ENCODE results near the gene GNG13. TPM values are rescaled to one million over a fixed set of nuclear protein-coding genes. Genes with fewer than 3 reads are reported as not detected.
"Not testable (repeated sequence)": the region's sequence is repeated elsewhere in the genome, so short reads cannot be mapped to it uniquely, and the experiment has no call there.

Gene GNG13
- total and polyA plus RNA-seq, 9 donors: 0.20 TPM; not detected in 8

GRCh38 chr16:778909-779527, 21.5 kb downstream of the GNG13 start:
- H3K27me3 ChIP-seq (ENCODE audit: control insufficient read depth, insufficient read depth, low read length): peaks cover 9% of the 10 kb centered on the region

GRCh38 chr16:778447-778846, 22.1 kb downstream of the GNG13 start:
- WGBS (ENCODE audit: insufficient coverage): 65% methylated on average over 10 of the region's 11 CpGs
- Histone ChIP-seq H3K27ac (ENCODE audit: low read length) (no peak overlapping the region), H3K36me3 (ENCODE audit: control insufficient read depth, insufficient read depth, low read length) (no peaks in the 10 kb centered on the region), H3K27me3 (ENCODE audit: control insufficient read depth, insufficient read depth, low read length) (peaks cover 9% of the 10 kb centered on the region), H3K9me3 (replicated peaks; ENCODE audit: control insufficient read depth, low read depth, low read length) (no peaks in the 10 kb centered on the region), H3K4me3 (ENCODE audit: low read length) (no peak overlapping the region), H3K4me1 (ENCODE audit: control insufficient read depth, insufficient read depth, low read length) (peaks cover 15% of the 10 kb centered on the region)
- no peak for DNase-seq

More at GRCh38 chr16:778909-779527, 21.5 kb downstream of the GNG13 start:
- 93% methylated on average over 6 of the region's 6 CpGs for WGBS (ENCODE audit: insufficient coverage)
- Histone ChIP-seq H3K4me3 (ENCODE audit: low read length) (no peak overlapping the region), H3K9me3 (replicated peaks; ENCODE audit: control insufficient read depth, low read depth, low read length) (no peaks in the 10 kb centered on the region), H3K27ac (ENCODE audit: low read length) (no peak overlapping the region), H3K4me1 (ENCODE audit: control insufficient read depth, insufficient read depth, low read length) (peaks cover 21% of the 10 kb centered on the region), H3K36me3 (ENCODE audit: control insufficient read depth, insufficient read depth, low read length) (no peaks in the 10 kb centered on the region)
- DNase-seq: no peak

- no peak for DNase-seq
- whole genome bisulfite sequencing (ENCODE audit: insufficient coverage): 45% methylated on average over 5 of the region's 16 CpGs
- H3K4me3 ChIP-seq (ENCODE audit: low read length): no peak overlapping the region
- peaks cover 9% of the 10 kb centered on the region for H3K4me1 ChIP-seq (ENCODE audit: control insufficient read depth, insufficient read depth, low read length)
- no peaks in the 10 kb centered on the region for H3K9me3 ChIP-seq (replicated peaks; ENCODE audit: control insufficient read depth, low read depth, low read length)
- no peak overlapping the region for H3K27ac ChIP-seq (ENCODE audit: low read length)
- H3K27me3 ChIP-seq (ENCODE audit: control insufficient read depth, insufficient read depth, low read length): peaks cover 9% of the 10 kb centered on the region
- no peaks in the 10 kb centered on the region for H3K36me3 ChIP-seq (ENCODE audit: control insufficient read depth, insufficient read depth, low read length)
Observed at GRCh38 chr16:777826-778225, 22.7 kb downstream of the GNG13 start.

- peaks cover 9% of the 10 kb centered on the region for H3K27me3 ChIP-seq (ENCODE audit: control insufficient read depth, insufficient read depth, low read length)
- H3K9me3 ChIP-seq (replicated peaks; ENCODE audit: control insufficient read depth, low read depth, low read length): no peaks in the 10 kb centered on the region
- no peaks in the 10 kb centered on the region for H3K4me1 ChIP-seq (ENCODE audit: control insufficient read depth, insufficient read depth, low read length)
- no peak overlapping the region for H3K4me3 ChIP-seq (ENCODE audit: low read length)
- no peaks in the 10 kb centered on the region for H3K36me3 ChIP-seq (ENCODE audit: control insufficient read depth, insufficient read depth, low read length)
- DNase-seq: no peak
- 74% methylated on average over 8 of the region's 9 CpGs for WGBS (ENCODE audit: insufficient coverage)
- no peak overlapping the region for H3K27ac ChIP-seq (ENCODE audit: low read length)
Observed at GRCh38 chr16:776824-777223, 23.7 kb downstream of the GNG13 start.

GRCh38 chr16:776298-776697, 24.2 kb downstream of the GNG13 start:
- H3K4me3 ChIP-seq (ENCODE audit: low read length); H3K36me3 ChIP-seq (ENCODE audit: control insufficient read depth, insufficient read depth, low read length); H3K27ac ChIP-seq (ENCODE audit: low read length); H3K27me3 ChIP-seq (ENCODE audit: control insufficient read depth, insufficient read depth, low read length); DNase-seq; H3K9me3 ChIP-seq (replicated peaks; ENCODE audit: control insufficient read depth, low read depth, low read length); H3K4me1 ChIP-seq (ENCODE audit: control insufficient read depth, insufficient read depth, low read length): not testable (repeated sequence)
- WGBS (ENCODE audit: insufficient coverage): 91% methylated on average over 8 of the region's 10 CpGs

- H3K27me3 ChIP-seq (ENCODE audit: control insufficient read depth, insufficient read depth, low read length): peaks cover 9% of the 10 kb centered on the region
- H3K4me1 ChIP-seq (ENCODE audit: control insufficient read depth, insufficient read depth, low read length): no peaks in the 10 kb centered on the region
- H3K9me3 ChIP-seq (replicated peaks; ENCODE audit: control insufficient read depth, low read depth, low read length): no peaks in the 10 kb centered on the region
- no peak overlapping the region for H3K27ac ChIP-seq (ENCODE audit: low read length)
- H3K4me3 ChIP-seq (ENCODE audit: low read length): no peak overlapping the region
- 59% methylated on average over 30 of the region's 36 CpGs for WGBS (ENCODE audit: insufficient coverage)
- no peaks in the 10 kb centered on the region for H3K36me3 ChIP-seq (ENCODE audit: control insufficient read depth, insufficient read depth, low read length)
- DNase-seq: no peak
Observed at GRCh38 chr16:775236-775796, 25.2 kb downstream of the GNG13 start.

- Histone ChIP-seq H3K4me1 (ENCODE audit: control insufficient read depth, insufficient read depth, low read length) (peaks cover 4% of the 10 kb centered on the region), H3K27ac (ENCODE audit: low read length) (no peak overlapping the region), H3K36me3 (ENCODE audit: control insufficient read depth, insufficient read depth, low read length) (no peaks in the 10 kb centered on the region), H3K9me3 (replicated peaks; ENCODE audit: control insufficient read depth, low read depth, low read length) (no peaks in the 10 kb centered on the region), H3K27me3 (ENCODE audit: control insufficient read depth, insufficient read depth, low read length) (peaks cover 9% of the 10 kb centered on the region), H3K4me3 (ENCODE audit: low read length) (no peak overlapping the region)
- DNase-seq: no peak
- 75% methylated on average over 35 of the region's 46 CpGs for WGBS (ENCODE audit: insufficient coverage)
Observed at GRCh38 chr16:774086-775001, 26.2 kb downstream of the GNG13 start.

GRCh38 chr16:772959-773358, 27.6 kb downstream of the GNG13 start:
- 84% methylated on average over 15 of the region's 18 CpGs for WGBS (ENCODE audit: insufficient coverage)
- H3K27me3 ChIP-seq (ENCODE audit: control insufficient read depth, insufficient read depth, low read length): peaks cover 8% of the 10 kb centered on the region
- no peaks in the 10 kb centered on the region for H3K9me3 ChIP-seq (replicated peaks; ENCODE audit: control insufficient read depth, low read depth, low read length)

GRCh38 chr16:770411-770810, 30.1 kb downstream of the GNG13 start:
- Histone ChIP-seq H3K4me1 (ENCODE audit: control insufficient read depth, insufficient read depth, low read length) (peaks cover 5% of the 10 kb centered on the region), H3K27me3 (ENCODE audit: control insufficient read depth, insufficient read depth, low read length) (peaks cover 5% of the 10 kb centered on the region), H3K27ac (ENCODE audit: low read length) (no peak overlapping the region), H3K9me3 (replicated peaks; ENCODE audit: control insufficient read depth, low read depth, low read length) (no peaks in the 10 kb centered on the region), H3K36me3 (ENCODE audit: control insufficient read depth, insufficient read depth, low read length) (no peaks in the 10 kb centered on the region), H3K4me3 (ENCODE audit: low read length) (no peak overlapping the region)
- no peak for DNase-seq
- 40% methylated on average over 1 of the region's 13 CpGs for WGBS (ENCODE audit: insufficient coverage)

More at GRCh38 chr16:772959-773358, 27.6 kb downstream of the GNG13 start:
- Histone ChIP-seq H3K36me3 (ENCODE audit: control insufficient read depth, insufficient read depth, low read length) (no peaks in the 10 kb centered on the region), H3K27ac (ENCODE audit: low read length) (no peak overlapping the region), H3K4me3 (ENCODE audit: low read length) (no peak overlapping the region), H3K4me1 (ENCODE audit: control insufficient read depth, insufficient read depth, low read length) (peaks cover 5% of the 10 kb centered on the region)
- DNase-seq: no peak

- no peaks in the 10 kb centered on the region for H3K9me3 ChIP-seq (replicated peaks; ENCODE audit: control insufficient read depth, low read depth, low read length)
- no peak for DNase-seq
- peaks cover 5% of the 10 kb centered on the region for H3K27me3 ChIP-seq (ENCODE audit: control insufficient read depth, insufficient read depth, low read length)
- WGBS (ENCODE audit: insufficient coverage): 59% methylated on average over 17 of the region's 19 CpGs
- H3K36me3 ChIP-seq (ENCODE audit: control insufficient read depth, insufficient read depth, low read length): no peaks in the 10 kb centered on the region
- H3K27ac ChIP-seq (ENCODE audit: low read length): no peak overlapping the region
- H3K4me1 ChIP-seq (ENCODE audit: control insufficient read depth, insufficient read depth, low read length): peaks cover 5% of the 10 kb centered on the region
- H3K4me3 ChIP-seq (ENCODE audit: low read length): no peak overlapping the region
Observed at GRCh38 chr16:769934-770333, 30.6 kb downstream of the GNG13 start.
